Adrenal gland (tissue), 5 donors: Measurements from ENCODE around the gene KRTCAP2.

Experiments used
- CTCF ChIP-seq, 6 experiments: fragments of 450-650 bp in 4 of 6; fragments of 200-600 bp in 2 of 6; sonication (generic) in 1 of 6; IDR thresholded peaks; 1 replicate in 5 of 6; 2 replicates in 1 of 6; pipeline versions ENCODE4 v1.5.1 to v1.8.0; 2016 to 2021; ENCODE audit warnings: antibody characterized with exemption in 6 of 6, mild to moderate bottlenecking in 2 of 6, moderate library complexity in 1 of 6
- POLR2A ChIP-seq, 2 donors: fragments of 450-650 bp; IDR thresholded peaks; one replicate each; pipeline ENCODE4 v1.6.1; 2017; ENCODE audit warnings: antibody characterized with exemption in 2 of 2, mild to moderate bottlenecking in 2 of 2, moderate library complexity in 1 of 2
- donor health status: DM: no; HTN: no; CAD: no.

GRCh38 chr1:155120253-155120652 lies 52.9 kb downstream of the KRTCAP2 start:
- TF ChIP-seq CTCF (IDR thresholded peaks at IDR 0.05) (no peak), POLR2A (IDR thresholded peaks at IDR 0.05) (no peak)
